Fibroblast of mammary gland (primary cell): ENCODE results near the gene VPS37D.

Experiments used
- DNase-seq: peaks from one replicate; pipeline ENCODE4 v3.0.0-alpha.2; 2010; ENCODE audit warnings: low read depth
- H3K4me3 ChIP-seq: 2 replicates; pipeline ENCODE4 v1.5.1; 2011; ENCODE audit warnings: low read depth, mild to moderate bottlenecking, low read length, moderate library complexity; ENCODE audit not compliant: control insufficient read depth
- CTCF ChIP-seq: conservative IDR thresholded peaks from 2 replicates; pipeline ENCODE4 v1.5.1; 2011; ENCODE audit warnings: low read depth, low read length, inconsistent platforms; ENCODE audit not compliant: control insufficient read depth, insufficient read depth

Gene VPS37D

GRCh38 chr7:73680501-73680900, 12.9 kb downstream of the VPS37D start:
- no peak for DNase-seq
- TF ChIP-seq CTCF = no peak
- H3K4me3 ChIP-seq = no peak overlapping the region

GRCh38 chr7:73681031-73681430, 13.4 kb downstream of the VPS37D start:
- no peak overlapping the region for H3K4me3 ChIP-seq
- TF ChIP-seq CTCF = no peak
- DNase-seq = peak; percentile 59

GRCh38 chr7:73682745-73683055, 15.1 kb downstream of the VPS37D start:
- TF ChIP-seq CTCF = no peak
- peak overlapping the region; percentile 99 for H3K4me3 ChIP-seq
- no peak for DNase-seq

GRCh38 chr7:73683056-73683787, 15.6 kb downstream of the VPS37D start, which contains the start of the genes BUD23 and DNAJC30:
Gene BUD23, plus strand, starts transcription at chr7:73683597. Its CDS starts 29 bp downstream, at chr7:73683626.
Gene DNAJC30, minus strand, starts transcription at chr7:73683453. Its CDS starts 30 bp downstream, at chr7:73683423.
- H3K4me3 ChIP-seq = peak within 1 kb of the TSS; percentile 99
- no peak for TF ChIP-seq CTCF
- peak; percentile 93 for DNase-seq

GRCh38 chr7:73683788-73684693, 16.4 kb downstream of the VPS37D start:
- peak; percentile 20 for DNase-seq
- peak overlapping the region; percentile 99 for H3K4me3 ChIP-seq
- TF ChIP-seq CTCF = no peak

- no peak for DNase-seq
- no peak for TF ChIP-seq CTCF
- H3K4me3 ChIP-seq = no peak overlapping the region
Measured at GRCh38 chr7:73685311-73685710, 17.7 kb downstream of the VPS37D start.
